Prostate gland (tissue), 2 donors: ENCODE data around the gene NHLH1.

Experiments
- CTCF ChIP-seq, 4 experiments: fragments of 200-600 bp in 2 of 4; fragments of 450-650 bp in 2 of 4; sonication (generic) in 2 of 4; IDR thresholded peaks; 1 replicate in 3 of 4; 2 replicates in 1 of 4; pipeline ENCODE4 v1.5.1; 2016 to 2019; ENCODE audit warnings: antibody characterized with exemption in 4 of 4, mild to moderate bottlenecking in 2 of 4, moderate library complexity in 2 of 4
- POLR2AphosphoS5 ChIP-seq: sonication (generic); formaldehyde crosslinking; IDR thresholded peaks from one replicate; pipeline ENCODE4 v1.6.1; 2017; ENCODE audit warnings: antibody characterized with exemption

DNA sequence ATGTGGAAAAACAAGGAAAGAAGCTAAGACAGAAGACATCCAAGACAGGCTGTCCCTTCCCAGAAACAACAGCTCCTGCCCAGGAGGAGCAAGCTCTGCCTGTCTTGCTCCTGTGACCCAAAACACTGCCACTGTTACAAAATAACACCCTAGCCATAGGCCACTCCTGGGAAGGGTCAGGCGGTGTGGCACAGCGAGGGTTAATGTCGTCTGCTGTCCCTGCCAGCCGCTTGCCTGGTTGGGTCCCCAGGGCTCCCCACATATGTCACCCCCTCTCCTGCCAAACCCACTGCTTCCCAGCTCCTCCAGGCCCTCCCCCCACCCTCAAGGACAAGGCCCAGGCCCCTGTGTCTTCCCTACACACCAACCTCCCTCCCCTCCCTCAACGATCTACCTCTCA lies 3.9 kb upstream of the NHLH1 start:
- TF ChIP-seq CTCF (IDR thresholded peaks at IDR 0.05), result no peak
- no peak for TF ChIP-seq POLR2AphosphoS5
